OCI-LY7 (cell line): ENCODE measurements around the gene NTM. TPM values are rescaled to one million over a fixed set of nuclear protein-coding genes. Genes with fewer than 3 reads are reported as not detected.

Source experiments
- BruUV-seq: library from RNA; stranded (reverse); fragments of 400-500 nt; replicated peaks from 2 replicates; lab custom pipeline; 2021; lab: Mats Ljungman, UMichigan
- CTCF ChIA-PET: fragments of 300-600 bp; sonication (Branson Sonifier 250); formaldehyde crosslinking; loops from one replicate; lab custom pipeline; 2022; ENCODE audit warnings: antibody characterized with exemption; ENCODE audit not compliant: unreplicated experiment; lab: Charles Lee
- POLR2A ChIA-PET: fragments of 300-600 bp; sonication (Branson Sonifier 250); formaldehyde crosslinking; loops from one replicate; lab custom pipeline; 2022; ENCODE audit warnings: antibody characterized with exemption; lab: Charles Lee
- DNase-seq: peaks from one replicate; pipeline ENCODE4 v3.0.0-alpha.2; 2015; ENCODE audit warnings: low spot score
- H2AFZ ChIP-seq: fragments of 200-600 bp; sonication (generic), shearing (Covaris generic); 2 replicates; pipeline ENCODE4 v1.6.1; 2014; ENCODE audit warnings: mild to moderate bottlenecking, antibody characterized with exemption, low read length, moderate library complexity
- H3K27ac ChIP-seq: fragments of 200-600 bp; sonication (generic); 2 replicates; pipeline ENCODE4 v1.5.1; 2014; ENCODE audit warnings: mixed run types, low read depth, mild to moderate bottlenecking, moderate library complexity, low read length, inconsistent platforms; ENCODE audit not compliant: poor library complexity, severe bottlenecking
- H3K36me3 ChIP-seq: fragments of 200-600 bp; sonication (generic); 2 replicates; pipeline ENCODE4 v1.6.1; 2014; ENCODE audit warnings: mild to moderate bottlenecking, antibody characterized with exemption, low read length, moderate library complexity, mixed read lengths; ENCODE audit not compliant: insufficient read depth
- H3K4me1 ChIP-seq: fragments of 200-600 bp; sonication (generic); 2 replicates; pipeline ENCODE4 v1.5.1; 2014; ENCODE audit warnings: mild to moderate bottlenecking, low read length; ENCODE audit not compliant: insufficient read depth, poor library complexity, severe bottlenecking
- H3K4me2 ChIP-seq: fragments of 200-600 bp; sonication (generic); 2 replicates; pipeline ENCODE4 v1.6.1; 2014; ENCODE audit warnings: mild to moderate bottlenecking, low read length
- H3K4me3 ChIP-seq: fragments of 200-600 bp; sonication (generic); 2 replicates; pipeline ENCODE4 v1.5.1; 2014; ENCODE audit warnings: mild to moderate bottlenecking, low read depth, low read length; ENCODE audit not compliant: poor library complexity, severe bottlenecking
- H3K79me2 ChIP-seq: fragments of 200-600 bp; sonication (generic); 2 replicates; pipeline ENCODE4 v1.6.1; 2016; ENCODE audit warnings: low read depth, mild to moderate bottlenecking, low read length, moderate library complexity, mixed read lengths; ENCODE audit not compliant: insufficient read depth
- H3K9me2 ChIP-seq: fragments of 200-600 bp; sonication (generic); 2 replicates; pipeline ENCODE4 v1.6.1; 2016; ENCODE audit warnings: mild to moderate bottlenecking, low read length, mixed read lengths; ENCODE audit not compliant: insufficient read depth
- H3K9me3 ChIP-seq: fragments of 200-600 bp; sonication (generic); 2 replicates; pipeline ENCODE4 v1.6.1; 2014; ENCODE audit warnings: mild to moderate bottlenecking, mixed run types, low read length, mixed read lengths
- H4K20me1 ChIP-seq: fragments of 200-600 bp; sonication (generic); 2 replicates; pipeline ENCODE4 v1.6.1; 2014; ENCODE audit warnings: mild to moderate bottlenecking, antibody characterized with exemption, low read length, moderate library complexity, mixed read lengths; ENCODE audit not compliant: insufficient read depth
- EZH2phosphoT487 ChIP-seq: fragments of 200-600 bp; sonication (generic); IDR thresholded peaks from 2 replicates; pipeline ENCODE4 v1.6.1; 2018; ENCODE audit warnings: low read depth, borderline replicate concordance, mild to moderate bottlenecking, mixed run types, antibody characterized with exemption, low read length, moderate library complexity, mixed read lengths
- intact Hi-C: fragments of 100-400 bp; cut with micrococcal nuclease; formaldehyde crosslinking; loops from one replicate; pipeline ENCODE4 v1.10.0; 2022; ENCODE audit not compliant: unreplicated experiment
- total RNA-seq, 2 experiments: library from RNA; depleted of rRNA in 1 of 2; stranded (reverse); fragments of >200 nt in 1 of 2; shearing (Covaris generic) in 1 of 2; gene quantifications; 2 replicates each; pipeline ENCODE4 v1.2.3, GENCODE V29; 2014 to 2022
- TF ChIP-seq, protein P1 (sequence below): fragments of 200-600 bp; sonication (generic); conservative IDR thresholded peaks from 2 replicates; pipeline ENCODE4 v1.5.1; 2014; ENCODE audit warnings: mild to moderate bottlenecking, antibody characterized with exemption, low read length, moderate library complexity, mixed read lengths

The NTM gene
- total RNA-seq, 2 experiments from 2014 or later = not detected

DNA sequence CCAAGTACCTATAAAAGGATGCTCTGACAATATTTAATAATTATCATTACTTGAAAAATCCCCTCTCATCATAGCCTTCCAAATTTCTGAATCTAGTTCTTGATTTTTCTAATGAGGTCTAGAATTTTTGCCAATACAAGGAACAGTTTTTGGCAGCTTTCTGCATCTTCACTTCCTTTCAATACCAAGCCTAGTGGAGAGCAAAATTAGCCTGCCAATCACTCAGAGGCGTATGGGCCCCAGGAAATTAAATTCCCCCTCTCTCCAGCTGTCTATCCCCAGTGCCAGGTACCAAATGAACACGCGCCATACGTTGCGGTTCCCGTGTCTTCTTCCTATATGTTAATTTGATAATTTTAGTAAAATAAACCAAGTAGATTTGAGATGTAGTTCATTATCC is 293.9 kb downstream of the NTM start:
- Histone ChIP-seq H3K4me1 (peaks cover 4% of the 10 kb centered on the region), H3K79me2 (no peaks in the 10 kb centered on the region), H3K4me3 (no peak overlapping the region), H3K9me2 (no peaks in the 10 kb centered on the region), H3K4me2 (no peak overlapping the region), H4K20me1 (no peaks in the 10 kb centered on the region), H3K36me3 (no peaks in the 10 kb centered on the region), H3K27ac (no peak overlapping the region), H3K9me3 (no peaks in the 10 kb centered on the region), H2AFZ (no peak overlapping the region)
- POLR2A ChIA-PET = no interaction called here
- intact Hi-C loops = no loop called here
- TF ChIP-seq, protein P1, sequence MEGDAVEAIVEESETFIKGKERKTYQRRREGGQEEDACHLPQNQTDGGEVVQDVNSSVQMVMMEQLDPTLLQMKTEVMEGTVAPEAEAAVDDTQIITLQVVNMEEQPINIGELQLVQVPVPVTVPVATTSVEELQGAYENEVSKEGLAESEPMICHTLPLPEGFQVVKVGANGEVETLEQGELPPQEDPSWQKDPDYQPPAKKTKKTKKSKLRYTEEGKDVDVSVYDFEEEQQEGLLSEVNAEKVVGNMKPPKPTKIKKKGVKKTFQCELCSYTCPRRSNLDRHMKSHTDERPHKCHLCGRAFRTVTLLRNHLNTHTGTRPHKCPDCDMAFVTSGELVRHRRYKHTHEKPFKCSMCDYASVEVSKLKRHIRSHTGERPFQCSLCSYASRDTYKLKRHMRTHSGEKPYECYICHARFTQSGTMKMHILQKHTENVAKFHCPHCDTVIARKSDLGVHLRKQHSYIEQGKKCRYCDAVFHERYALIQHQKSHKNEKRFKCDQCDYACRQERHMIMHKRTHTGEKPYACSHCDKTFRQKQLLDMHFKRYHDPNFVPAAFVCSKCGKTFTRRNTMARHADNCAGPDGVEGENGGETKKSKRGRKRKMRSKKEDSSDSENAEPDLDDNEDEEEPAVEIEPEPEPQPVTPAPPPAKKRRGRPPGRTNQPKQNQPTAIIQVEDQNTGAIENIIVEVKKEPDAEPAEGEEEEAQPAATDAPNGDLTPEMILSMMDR = no peak
- TF ChIP-seq EZH2phosphoT487 = no peak
- DNase-seq = no peak
- CTCF ChIA-PET = no interaction called here
- BruUV-seq = no TSS peak

DNA sequence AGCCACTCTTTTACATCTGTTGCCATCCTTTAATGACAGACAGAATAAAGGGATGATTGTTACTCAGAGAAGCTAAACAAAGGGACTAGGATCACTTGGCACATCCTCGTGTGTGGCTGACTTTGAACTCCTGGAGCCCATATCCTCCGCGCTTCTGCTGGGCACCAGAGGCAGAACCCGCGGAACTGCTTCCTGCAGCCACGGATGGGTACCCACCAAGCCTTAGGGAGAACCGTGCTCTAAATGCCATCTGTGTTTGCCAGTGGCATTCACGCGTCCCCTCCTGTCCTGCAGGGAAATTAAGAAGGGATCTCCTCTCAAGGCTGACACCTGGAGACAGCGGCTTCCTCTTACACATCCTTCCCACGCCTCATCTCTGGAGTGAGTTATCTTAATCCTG is 294.4 kb downstream of the NTM start:
- intact Hi-C loops = no loop called here
- ChIA-PET CTCF (no interaction called here), POLR2A (interaction anchor here (0.5 kb wide), 1 partner anchor 287 kb away, joined by 3 read pairs; no protein-coding TSS in a partner anchor)
- no peaks in the 10 kb centered on the region for H3K36me3 ChIP-seq
- peaks cover 4% of the 10 kb centered on the region for H3K4me1 ChIP-seq
- no peaks in the 10 kb centered on the region for H4K20me1 ChIP-seq
- TF ChIP-seq, protein P1 = no peak
- no peak for TF ChIP-seq EZH2phosphoT487
- no peak overlapping the region for H3K4me3 ChIP-seq
- H2AFZ ChIP-seq = no peak overlapping the region
- no peak overlapping the region for H3K4me2 ChIP-seq
- BruUV-seq = no TSS peak
- H3K9me3 ChIP-seq = no peaks in the 10 kb centered on the region
- DNase-seq = no peak
- H3K79me2 ChIP-seq = no peaks in the 10 kb centered on the region
- H3K9me2 ChIP-seq = no peaks in the 10 kb centered on the region
- no peak overlapping the region for H3K27ac ChIP-seq

- ChIA-PET POLR2A (interaction anchor here (0.5 kb wide), 1 partner anchor 286 kb away, joined by 3 read pairs; no protein-coding TSS in a partner anchor), CTCF (no interaction called here)
- Histone ChIP-seq H3K9me3 (no peaks in the 10 kb centered on the region), H3K27ac (no peak overlapping the region), H4K20me1 (no peaks in the 10 kb centered on the region), H3K36me3 (no peaks in the 10 kb centered on the region), H3K9me2 (no peaks in the 10 kb centered on the region), H3K4me1 (peaks cover 4% of the 10 kb centered on the region), H3K4me2 (no peak overlapping the region), H3K4me3 (no peak overlapping the region), H2AFZ (no peak overlapping the region), H3K79me2 (no peaks in the 10 kb centered on the region)
- intact Hi-C loops = no loop called here
- TF ChIP-seq, protein P1 = no peak
- no peak for TF ChIP-seq EZH2phosphoT487
- no peak for DNase-seq
- BruUV-seq = no TSS peak
Measured at GRCh38 chr11:131665344-131665968, 295.0 kb downstream of the NTM start.
